Measurements from ENCODE around the gene NR6A1. TPM values are rescaled to one million over a fixed set of nuclear protein-coding genes. Genes with fewer than 3 reads are reported as not detected.

The NR6A1 gene
- total RNA-seq, 1 experiment from 2014 or later = 6.7 TPM

DNA sequence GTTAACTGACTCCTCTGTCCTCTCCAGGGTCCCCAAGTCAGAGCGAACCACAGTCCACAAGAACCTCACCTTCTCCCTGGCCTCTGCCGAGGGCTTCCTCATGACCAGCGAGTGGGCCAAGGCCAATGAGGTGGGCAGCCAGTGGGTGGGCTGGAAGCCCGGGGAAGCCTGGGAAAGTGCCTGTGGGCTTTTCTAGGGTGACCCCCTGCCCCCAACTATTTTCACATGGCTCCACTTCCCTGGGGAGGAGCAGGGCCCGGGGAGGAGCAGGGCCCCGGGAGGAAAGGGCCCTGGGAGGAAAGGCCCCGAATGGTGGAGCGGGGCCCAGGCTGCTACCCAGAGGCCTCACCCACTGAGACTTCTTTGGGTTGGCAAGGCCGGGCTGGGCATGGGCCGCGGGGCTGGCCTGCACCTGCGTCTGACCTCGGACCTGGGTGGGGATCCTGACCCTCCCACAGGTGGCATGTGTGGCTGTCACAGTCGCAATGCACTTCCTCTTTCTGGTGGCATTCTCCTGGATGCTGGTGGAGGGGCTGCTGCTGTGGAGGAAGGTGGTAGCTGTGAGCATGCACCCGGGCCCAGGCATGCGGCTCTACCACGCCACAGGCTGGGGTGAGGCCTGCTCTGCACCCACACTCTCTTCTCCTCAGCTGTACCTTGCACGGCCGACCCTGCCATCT, 302.9 kb downstream of the NR6A1 start:
- Mint-ChIP-seq H3K36me3 (ENCODE audit: insufficient read depth, unreplicated experiment) (no peaks in the 10 kb centered on the region), H3K27ac (ENCODE audit: unreplicated experiment) (no peak overlapping the region), H3K9me3 (ENCODE audit: low read depth, unreplicated experiment) (no peaks in the 10 kb centered on the region), H3K27me3 (ENCODE audit: unreplicated experiment) (peaks cover 54% of the 10 kb centered on the region), H3K4me3 (ENCODE audit: low read depth, unreplicated experiment) (no peak overlapping the region), H3K4me1 (ENCODE audit: low read depth, unreplicated experiment) (no peaks in the 10 kb centered on the region)
- no peak for DNase-seq
- TF ChIP-seq, protein P1, sequence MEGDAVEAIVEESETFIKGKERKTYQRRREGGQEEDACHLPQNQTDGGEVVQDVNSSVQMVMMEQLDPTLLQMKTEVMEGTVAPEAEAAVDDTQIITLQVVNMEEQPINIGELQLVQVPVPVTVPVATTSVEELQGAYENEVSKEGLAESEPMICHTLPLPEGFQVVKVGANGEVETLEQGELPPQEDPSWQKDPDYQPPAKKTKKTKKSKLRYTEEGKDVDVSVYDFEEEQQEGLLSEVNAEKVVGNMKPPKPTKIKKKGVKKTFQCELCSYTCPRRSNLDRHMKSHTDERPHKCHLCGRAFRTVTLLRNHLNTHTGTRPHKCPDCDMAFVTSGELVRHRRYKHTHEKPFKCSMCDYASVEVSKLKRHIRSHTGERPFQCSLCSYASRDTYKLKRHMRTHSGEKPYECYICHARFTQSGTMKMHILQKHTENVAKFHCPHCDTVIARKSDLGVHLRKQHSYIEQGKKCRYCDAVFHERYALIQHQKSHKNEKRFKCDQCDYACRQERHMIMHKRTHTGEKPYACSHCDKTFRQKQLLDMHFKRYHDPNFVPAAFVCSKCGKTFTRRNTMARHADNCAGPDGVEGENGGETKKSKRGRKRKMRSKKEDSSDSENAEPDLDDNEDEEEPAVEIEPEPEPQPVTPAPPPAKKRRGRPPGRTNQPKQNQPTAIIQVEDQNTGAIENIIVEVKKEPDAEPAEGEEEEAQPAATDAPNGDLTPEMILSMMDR (IDR thresholded peaks at IDR 0.05; ENCODE audit: unreplicated experiment) = no peak
- intact Hi-C loops (cut with micrococcal nuclease; ENCODE audit: unreplicated experiment) = no loop called here
- CTCF ChIA-PET = no interaction called here
- BruUV-seq (replicated peaks) = no TSS peak

GRCh38 chr9:124467410-124468060, 303.6 kb downstream of the NR6A1 start:
- TF ChIP-seq, protein P1 (IDR thresholded peaks at IDR 0.05; ENCODE audit: unreplicated experiment) = no peak
- H3K4me1 Mint-ChIP-seq (ENCODE audit: low read depth, unreplicated experiment) = no peaks in the 10 kb centered on the region
- H3K4me3 Mint-ChIP-seq (ENCODE audit: low read depth, unreplicated experiment) = no peak overlapping the region
- no TSS peak for BruUV-seq (replicated peaks)
- no peak overlapping the region for H3K27ac Mint-ChIP-seq (ENCODE audit: unreplicated experiment)
- H3K36me3 Mint-ChIP-seq (ENCODE audit: insufficient read depth, unreplicated experiment) = no peaks in the 10 kb centered on the region
- peaks cover 3% of the 10 kb centered on the region for H3K9me3 Mint-ChIP-seq (ENCODE audit: low read depth, unreplicated experiment)
- no peak for DNase-seq
- CTCF ChIA-PET = no interaction called here
- intact Hi-C loops (cut with micrococcal nuclease; ENCODE audit: unreplicated experiment) = no loop called here
- H3K27me3 Mint-ChIP-seq (ENCODE audit: unreplicated experiment) = peaks cover 54% of the 10 kb centered on the region

Small RNA genes lying within 50 kb of the gene (microRNA-seq; reads per million reads assigned to microRNA genes)
- gene MIR181A2 (829 reads per million, percentile 83 among the genes with 10 or more reads in this experiment), gene MIR181B2 (1,821 reads per million, percentile 86 among the genes with 10 or more reads in this experiment)

Other genes starting within 250 kb of the NR6A1 start
- gene OLFML2A, start 5.8 kb upstream of the NR6A1 start, total RNA-seq (2022) = 0.88 and 0.99 TPM in 2 replicates
- gene WDR38, start 82.1 kb upstream of the NR6A1 start, total RNA-seq (2022) = not detected in 2 replicates
- 718 and 736 TPM in 2 replicates for gene RPL35, start 90.6 kb upstream of the NR6A1 start, total RNA-seq (2022)
- gene ARPC5L, start 90.8 kb upstream of the NR6A1 start, total RNA-seq (2022) = 33.2 and 38.2 TPM in 2 replicates
- gene GOLGA1, start 169.8 kb upstream of the NR6A1 start, total RNA-seq (2022) = 13.4 and 14.6 TPM in 2 replicates

All from Calu3 (cell line).